DMS153 treated with DMSO at 0.1 percent for 48 hours (cell line): ENCODE results near the gene MVB12B.
"Not testable (repeated sequence)": the region's sequence is repeated elsewhere in the genome, so short reads cannot be mapped to it uniquely, and the experiment has no call there.

ENCODE experiments used
- DNase-seq: peaks from one replicate; lab custom pipeline; 2025; ENCODE audit not compliant: unreplicated experiment; lab: John Stamatoyannopoulos, UW

Gene MVB12B

GRCh38 chr9:126551812-126552211 lies 225.2 kb downstream of the MVB12B start:
- DNase-seq, result no peak

- no peak for DNase-seq
Measured at GRCh38 chr9:126554292-126554691, 227.7 kb downstream of the MVB12B start.

GRCh38 chr9:126555421-126555820 lies 228.8 kb downstream of the MVB12B start:
- DNase-seq, result not testable (repeated sequence)
